ENCODE measurements around the gene DACT3. TPM values are rescaled to one million over a fixed set of nuclear protein-coding genes. Genes with fewer than 3 reads are reported as not detected.

DACT3 gene
- total RNA-seq, 1 donor from 2014 or later, result 0.75 TPM

GRCh38 chr19:46639358-46640182 is 21.4 kb downstream of the DACT3 start:
- H3K27ac ChIP-seq, result no peak overlapping the region
- Mint-ChIP-seq H3K36me3 (no peaks in the 10 kb centered on the region), H3K9me3 (peaks cover 3% of the 10 kb centered on the region), H3K4me1 (peaks cover 9% of the 10 kb centered on the region), H3K27ac (no peak overlapping the region), H3K4me3 (no peak overlapping the region), H3K27me3 (ENCODE audit: insufficient read depth, low read depth) (peaks cover 27% of the 10 kb centered on the region)
- H3K27me3 ChIP-seq, result peaks cover 89% of the 10 kb centered on the region
- peak overlapping the region; percentile 71 for H2AFZ ChIP-seq (replicated peaks)
- DNase-seq (ENCODE audit: low spot score), result peak; percentile 86
- H3K4me1 ChIP-seq, result peaks cover 11% of the 10 kb centered on the region
- TF ChIP-seq EZH2 (IDR thresholded peaks at IDR 0.05), result no peak
- no peak for TF ChIP-seq CTCF (IDR thresholded peaks at IDR 0.05)
- no peak for TF ChIP-seq EZH2phosphoT487 (IDR thresholded peaks at IDR 0.05)
- no peaks in the 10 kb centered on the region for H4K20me1 ChIP-seq (ENCODE audit: low read depth)
- H3K4me2 ChIP-seq, result peak overlapping the region; percentile 82
- peaks cover 20% of the 10 kb centered on the region for H3F3A ChIP-seq (ENCODE audit: low read depth)
- no peak overlapping the region for H3K9ac ChIP-seq
- no peaks in the 10 kb centered on the region for H3K9me3 ChIP-seq (ENCODE audit: low read depth)
- peak overlapping the region; percentile 55 for H3K4me3 ChIP-seq
- H3K79me2 ChIP-seq (ENCODE audit: low read depth), result no peaks in the 10 kb centered on the region
- H3K36me3 ChIP-seq, result no peaks in the 10 kb centered on the region

DNA sequence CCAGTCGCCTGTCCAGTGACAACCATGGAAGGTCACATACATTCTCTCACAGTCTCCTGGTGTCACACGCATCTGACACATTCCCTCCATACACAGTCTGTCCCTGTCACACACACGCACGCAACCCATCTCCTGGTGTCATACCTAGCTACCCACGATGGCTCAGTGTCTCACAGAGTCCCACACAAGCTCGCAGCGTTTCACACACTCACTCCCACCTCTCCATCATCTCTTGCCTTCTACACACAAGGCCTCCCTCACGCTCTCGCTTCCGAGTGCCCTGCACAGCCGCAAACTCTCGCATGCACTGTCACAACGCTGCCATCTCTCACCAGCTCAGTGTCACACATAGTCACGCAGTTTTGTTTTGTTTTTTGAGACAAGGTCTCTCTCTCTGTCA is 23.8 kb downstream of the DACT3 start:
- Histone ChIP-seq H4K20me1 (ENCODE audit: low read depth) (peaks cover 3% of the 10 kb centered on the region), H3K9ac (no peak overlapping the region), H3K36me3 (no peaks in the 10 kb centered on the region), H3K79me2 (ENCODE audit: low read depth) (no peaks in the 10 kb centered on the region), H3F3A (ENCODE audit: low read depth) (peaks cover 22% of the 10 kb centered on the region), H3K27me3 (peaks cover 89% of the 10 kb centered on the region), H2AFZ (replicated peaks) (no peak overlapping the region), H3K9me3 (ENCODE audit: low read depth) (no peaks in the 10 kb centered on the region), H3K4me1 (peaks cover 11% of the 10 kb centered on the region), H3K4me3 (no peak overlapping the region), H3K4me2 (no peak overlapping the region), H3K27ac (no peak overlapping the region)
- Mint-ChIP-seq H3K36me3 (no peaks in the 10 kb centered on the region), H3K4me1 (peaks cover 20% of the 10 kb centered on the region), H3K9me3 (no peaks in the 10 kb centered on the region), H3K4me3 (no peak overlapping the region), H3K27me3 (ENCODE audit: insufficient read depth, low read depth) (peaks cover 31% of the 10 kb centered on the region), H3K27ac (no peak overlapping the region)
- DNase-seq (ENCODE audit: low spot score), result no peak
- TF ChIP-seq CTCF (IDR thresholded peaks at IDR 0.05), result no peak
- TF ChIP-seq EZH2 (IDR thresholded peaks at IDR 0.05), result no peak
- TF ChIP-seq EZH2phosphoT487 (IDR thresholded peaks at IDR 0.05), result no peak

GRCh38 chr19:46635920-46636761 is 24.8 kb downstream of the DACT3 start, which contains the start of gene GNG8:
Gene GNG8 (minus strand): TSS chr19:46636202. CDS start chr19:46634682, 1,520 bp downstream.
- Histone ChIP-seq H3K79me2 (ENCODE audit: low read depth) (no peaks in the 10 kb centered on the region), H3K27me3 (peaks cover 87% of the 10 kb centered on the region), H3K9ac (no peak within 1 kb of the TSS), H3K36me3 (no peaks in the 10 kb centered on the region), H3K4me3 (peak within 1 kb of the TSS; percentile 68), H3K4me1 (peaks cover 16% of the 10 kb centered on the region), H3K27ac (no peak within 1 kb of the TSS), H3K9me3 (ENCODE audit: low read depth) (no peaks in the 10 kb centered on the region), H3K4me2 (peak within 1 kb of the TSS; percentile 88), H3F3A (ENCODE audit: low read depth) (peaks cover 22% of the 10 kb centered on the region), H2AFZ (replicated peaks) (no peak within 1 kb of the TSS), H4K20me1 (ENCODE audit: low read depth) (peaks cover 3% of the 10 kb centered on the region)
- H3K4me1 Mint-ChIP-seq, result peaks cover 29% of the 10 kb centered on the region
- H3K27me3 Mint-ChIP-seq (ENCODE audit: insufficient read depth, low read depth), result peaks cover 24% of the 10 kb centered on the region
- H3K9me3 Mint-ChIP-seq, result no peaks in the 10 kb centered on the region
- TF ChIP-seq EZH2phosphoT487 (IDR thresholded peaks at IDR 0.05), result no peak
- TF ChIP-seq EZH2 (IDR thresholded peaks at IDR 0.05), result no peak
- no peak for TF ChIP-seq CTCF (IDR thresholded peaks at IDR 0.05)
- peak within 1 kb of the TSS; percentile 77 for H3K4me3 Mint-ChIP-seq
- H3K36me3 Mint-ChIP-seq, result no peaks in the 10 kb centered on the region
- peak within 1 kb of the TSS; percentile 57 for H3K27ac Mint-ChIP-seq
- peak; percentile 72 for DNase-seq (ENCODE audit: low spot score)

Measured in neural progenitor cell (in vitro differentiated cells).